ENCODE measurements around the gene KLHL17. TPM values are rescaled to one million over a fixed set of nuclear protein-coding genes. Genes with fewer than 3 reads are reported as not detected.

Gene KLHL17
- total and polyA plus RNA-seq, 12 donors, result 0.73 to 38.8 (median 6.9) TPM

- no peaks in the 10 kb centered on the region for H3K9me3 ChIP-seq (replicated peaks in 1 of 3)
- intact Hi-C loops (cut with DNase I), result no loop called here
- peaks cover 26% of the 10 kb centered on the region for H3K27me3 ChIP-seq
- 70 to 73% (median 71%) methylated on average over 10 to 18 of the region's 18 CpGs for WGBS, 4 donors
- peaks cover 0 to 6% of the 10 kb centered on the region in 2 donors for H3K4me1 ChIP-seq (replicated peaks in 1 of 2)
- H3K4me3 ChIP-seq, result no peak overlapping the region
- no peak overlapping the region for H3K27ac ChIP-seq
- TF ChIP-seq, protein P1, sequence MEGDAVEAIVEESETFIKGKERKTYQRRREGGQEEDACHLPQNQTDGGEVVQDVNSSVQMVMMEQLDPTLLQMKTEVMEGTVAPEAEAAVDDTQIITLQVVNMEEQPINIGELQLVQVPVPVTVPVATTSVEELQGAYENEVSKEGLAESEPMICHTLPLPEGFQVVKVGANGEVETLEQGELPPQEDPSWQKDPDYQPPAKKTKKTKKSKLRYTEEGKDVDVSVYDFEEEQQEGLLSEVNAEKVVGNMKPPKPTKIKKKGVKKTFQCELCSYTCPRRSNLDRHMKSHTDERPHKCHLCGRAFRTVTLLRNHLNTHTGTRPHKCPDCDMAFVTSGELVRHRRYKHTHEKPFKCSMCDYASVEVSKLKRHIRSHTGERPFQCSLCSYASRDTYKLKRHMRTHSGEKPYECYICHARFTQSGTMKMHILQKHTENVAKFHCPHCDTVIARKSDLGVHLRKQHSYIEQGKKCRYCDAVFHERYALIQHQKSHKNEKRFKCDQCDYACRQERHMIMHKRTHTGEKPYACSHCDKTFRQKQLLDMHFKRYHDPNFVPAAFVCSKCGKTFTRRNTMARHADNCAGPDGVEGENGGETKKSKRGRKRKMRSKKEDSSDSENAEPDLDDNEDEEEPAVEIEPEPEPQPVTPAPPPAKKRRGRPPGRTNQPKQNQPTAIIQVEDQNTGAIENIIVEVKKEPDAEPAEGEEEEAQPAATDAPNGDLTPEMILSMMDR (IDR thresholded peaks at IDR 0.05), result no peak
- no peak for TF ChIP-seq POLR2A (IDR thresholded peaks at IDR 0.05)
- no peak for DNase-seq
- no peaks in the 10 kb centered on the region for H3K36me3 ChIP-seq (replicated peaks in 1 of 2)
Observed at GRCh38 chr1:930633-931138, 29.7 kb upstream of the KLHL17 start.

GRCh38 chr1:931380-932172 lies 28.8 kb upstream of the KLHL17 start:
- H3K9me3 ChIP-seq (replicated peaks in 1 of 3), result no peaks in the 10 kb centered on the region
- H3K27ac ChIP-seq, result no peak overlapping the region
- 37 to 44% (median 38%) methylated on average over 15 of the region's 15 CpGs for WGBS, 4 donors
- H3K27me3 ChIP-seq, result peaks cover 24% of the 10 kb centered on the region
- no peaks in the 10 kb centered on the region for H3K36me3 ChIP-seq (replicated peaks in 1 of 2)
- intact Hi-C loops (cut with DNase I), result no loop called here
- no peak overlapping the region for H3K4me3 ChIP-seq
- TF ChIP-seq, protein P1 (IDR thresholded peaks at IDR 0.05), result no peak
- no peak for TF ChIP-seq POLR2A (IDR thresholded peaks at IDR 0.05)
- H3K4me1 ChIP-seq (replicated peaks in 1 of 2), result peaks cover 0 to 8% of the 10 kb centered on the region in 2 donors
- no peak for DNase-seq

- H3K9me3 ChIP-seq (replicated peaks in 1 of 3), result no peaks in the 10 kb centered on the region
- WGBS, 4 donors, result 62 to 70% (median 68%) methylated on average over 12 to 16 of the region's 16 CpGs
Observed at GRCh38 chr1:932173-932510, 28.2 kb upstream of the KLHL17 start.

More at GRCh38 chr1:932173-932510, 28.2 kb upstream of the KLHL17 start:
- Histone ChIP-seq H3K4me1 (replicated peaks in 1 of 2) (peaks cover 0 to 8% of the 10 kb centered on the region in 2 donors), H3K27me3 (peaks cover 21% of the 10 kb centered on the region), H3K36me3 (replicated peaks in 1 of 2) (no peaks in the 10 kb centered on the region), H3K27ac (no peak overlapping the region), H3K4me3 (no peak overlapping the region)
- intact Hi-C loops (cut with DNase I), result no loop called here
- DNase-seq, result no peak
- TF ChIP-seq POLR2A (IDR thresholded peaks at IDR 0.05), result no peak
- TF ChIP-seq, protein P1 (IDR thresholded peaks at IDR 0.05), result no peak
